K562 (cell line): Measurements from ENCODE around the gene PAFAH1B1. TPM values are rescaled to one million over a fixed set of nuclear protein-coding genes. Genes with fewer than 3 reads are reported as not detected.

Source experiments
- CTCF ChIP-seq, 3 experiments: IDR thresholded peaks in 2 of 3; conservative IDR thresholded peaks in 1 of 3; 2 replicates each; pipeline ENCODE4 v1.5.1; 2011 to 2012; ENCODE audit warnings: low read length in 3 of 3, mild to moderate bottlenecking in 3 of 3, control low read depth in 2 of 3, improper control_type of control experiment in 1 of 3, inconsistent platforms in 1 of 3, low read depth in 1 of 3, mixed read lengths in 1 of 3, moderate library complexity in 1 of 3; ENCODE audit not compliant: insufficient read depth in 2 of 3
- DACH1 ChIP-seq: fragments of 450-650 bp; IDR thresholded peaks from 2 replicates; pipeline ENCODE4 v1.6.1; 2018; ENCODE audit not compliant: partially characterized antibody
- ILF3 ChIP-seq: fragments of 450-650 bp; IDR thresholded peaks from 2 replicates; pipeline ENCODE4 v1.6.1; 2018; ENCODE audit warnings: antibody characterized with exemption, mild to moderate bottlenecking, moderate library complexity, borderline replicate concordance
- KDM2B ChIP-seq: fragments of 250-450 bp; sonication (Bioruptor Pico); IDR thresholded peaks from 2 replicates; pipeline ENCODE4 v1.8.0; 2021; ENCODE audit warnings: mild to moderate bottlenecking, moderate library complexity
- OTX1 ChIP-seq: fragments of 450-650 bp; formaldehyde crosslinking; IDR thresholded peaks from 2 replicates; pipeline ENCODE4 v1.4.0; 2022; ENCODE audit warnings: mild to moderate bottlenecking
- SIN3B ChIP-seq: fragments of 450-650 bp; IDR thresholded peaks from 2 replicates; pipeline ENCODE4 v1.6.1; 2017; ENCODE audit warnings: low read depth, mild to moderate bottlenecking, moderate library complexity
- ZBTB26 ChIP-seq: fragments of 450-650 bp; formaldehyde crosslinking; IDR thresholded peaks from 2 replicates; pipeline ENCODE4 v1.4.0; 2022; ENCODE audit warnings: missing genetic modification characterization
- polyA plus RNA-seq, 8 experiments: library from polyadenylated mRNA; depleted of rRNA in 4 of 8; stranded (reverse) in 5 of 8; unstranded in 3 of 8; fragments of >200 nt; fragmentation: Nextera tagmentation in 2 of 8; fragmentation: Illumina TruSeq in 1 of 8; extraction: Ambion mirVana in 2 of 8; extraction: Trizol in 1 of 8; gene quantifications; 2 replicates each; pipeline versions ENCODE4 v1.2.1 to v1.2.3, GENCODE V29; 2011 to 2014; ENCODE audit warnings: inconsistent platforms in 1 of 8, missing spikeins in 1 of 8
- total RNA-seq, 7 experiments: library from RNA; depleted of rRNA in 6 of 7; stranded (reverse); fragments of >200 nt in 6 of 7; fragmentation: Illumina TruSeq in 2 of 7; extraction: Trizol in 2 of 7; gene quantifications; 2 replicates each; pipeline versions ENCODE4 v1.2.1 to v1.2.3, GENCODE V29; 2011 to 2021; ENCODE audit warnings: low replicate concordance in 1 of 7
- TF ChIP-seq, protein P1 (sequence below): fragments of 250-450 bp; sonication (Bioruptor Pico); IDR thresholded peaks from 2 replicates; pipeline ENCODE4 v1.8.0; 2022; ENCODE audit warnings: moderate library complexity, mild to moderate bottlenecking, inconsistent platforms
- TF ChIP-seq, protein P2 (sequence below): sonication (generic); formaldehyde crosslinking; IDR thresholded peaks from 2 replicates; pipeline ENCODE4 v1.8.1; 2023; ENCODE audit warnings: mild to moderate bottlenecking, missing genetic modification reagents
- TF ChIP-seq, protein P3 (sequence below), 2 experiments: fragments of 450-650 bp in 1 of 2; sonication (generic) in 1 of 2; formaldehyde crosslinking in 1 of 2; IDR thresholded peaks in 1 of 2; conservative IDR thresholded peaks in 1 of 2; 2 replicates each; pipeline versions ENCODE4 v1.6.1 to v1.8.1; 2016 to 2023; ENCODE audit warnings: mild to moderate bottlenecking in 2 of 2, moderate library complexity in 2 of 2, inconsistent platforms in 1 of 2, missing genetic modification reagents in 1 of 2
- TF ChIP-seq, protein P4 (sequence below): fragments of 200-800 bp; sonication (Bioruptor generic); IDR thresholded peaks from 2 replicates; pipeline ENCODE4 v1.6.1; 2016; ENCODE audit warnings: missing genetic modification characterization, missing compliant biosample characterization

The PAFAH1B1 gene
- total and polyA plus RNA-seq, 9 of the 15 experiments (the other 6 are each of a cell fraction or from before 2014, with no cell fraction given): 23.3 to 66.4 (median 40.2) TPM

- TF ChIP-seq, protein P1, sequence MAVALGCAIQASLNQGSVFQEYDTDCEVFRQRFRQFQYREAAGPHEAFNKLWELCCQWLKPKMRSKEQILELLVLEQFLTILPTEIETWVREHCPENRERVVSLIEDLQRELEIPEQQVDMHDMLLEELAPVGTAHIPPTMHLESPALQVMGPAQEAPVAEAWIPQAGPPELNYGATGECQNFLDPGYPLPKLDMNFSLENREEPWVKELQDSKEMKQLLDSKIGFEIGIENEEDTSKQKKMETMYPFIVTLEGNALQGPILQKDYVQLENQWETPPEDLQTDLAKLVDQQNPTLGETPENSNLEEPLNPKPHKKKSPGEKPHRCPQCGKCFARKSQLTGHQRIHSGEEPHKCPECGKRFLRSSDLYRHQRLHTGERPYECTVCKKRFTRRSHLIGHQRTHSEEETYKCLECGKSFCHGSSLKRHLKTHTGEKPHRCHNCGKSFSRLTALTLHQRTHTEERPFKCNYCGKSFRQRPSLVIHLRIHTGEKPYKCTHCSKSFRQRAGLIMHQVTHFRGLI (CRISPR knock-in tag): no peak
- TF ChIP-seq, protein P2, sequence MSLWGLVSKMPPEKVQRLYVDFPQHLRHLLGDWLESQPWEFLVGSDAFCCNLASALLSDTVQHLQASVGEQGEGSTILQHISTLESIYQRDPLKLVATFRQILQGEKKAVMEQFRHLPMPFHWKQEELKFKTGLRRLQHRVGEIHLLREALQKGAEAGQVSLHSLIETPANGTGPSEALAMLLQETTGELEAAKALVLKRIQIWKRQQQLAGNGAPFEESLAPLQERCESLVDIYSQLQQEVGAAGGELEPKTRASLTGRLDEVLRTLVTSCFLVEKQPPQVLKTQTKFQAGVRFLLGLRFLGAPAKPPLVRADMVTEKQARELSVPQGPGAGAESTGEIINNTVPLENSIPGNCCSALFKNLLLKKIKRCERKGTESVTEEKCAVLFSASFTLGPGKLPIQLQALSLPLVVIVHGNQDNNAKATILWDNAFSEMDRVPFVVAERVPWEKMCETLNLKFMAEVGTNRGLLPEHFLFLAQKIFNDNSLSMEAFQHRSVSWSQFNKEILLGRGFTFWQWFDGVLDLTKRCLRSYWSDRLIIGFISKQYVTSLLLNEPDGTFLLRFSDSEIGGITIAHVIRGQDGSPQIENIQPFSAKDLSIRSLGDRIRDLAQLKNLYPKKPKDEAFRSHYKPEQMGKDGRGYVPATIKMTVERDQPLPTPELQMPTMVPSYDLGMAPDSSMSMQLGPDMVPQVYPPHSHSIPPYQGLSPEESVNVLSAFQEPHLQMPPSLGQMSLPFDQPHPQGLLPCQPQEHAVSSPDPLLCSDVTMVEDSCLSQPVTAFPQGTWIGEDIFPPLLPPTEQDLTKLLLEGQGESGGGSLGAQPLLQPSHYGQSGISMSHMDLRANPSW (CRISPR knock-in tag): no peak
- TF ChIP-seq OTX1 (CRISPR knock-in tag): no peak
- TF ChIP-seq CTCF (IDR thresholded peaks at IDR 0.05 in 2 of 3, conservative IDR thresholded peaks at IDR 0.05 in 1 of 3; ENCODE audit: insufficient read depth in 2 of 3, low read depth in 1 of 3, low read length in 3 of 3): 0 out of 6 replicates have a peak, but pooled peaks of 1 of the 3 experiments have one; percentile 4
- TF ChIP-seq, protein P3, sequence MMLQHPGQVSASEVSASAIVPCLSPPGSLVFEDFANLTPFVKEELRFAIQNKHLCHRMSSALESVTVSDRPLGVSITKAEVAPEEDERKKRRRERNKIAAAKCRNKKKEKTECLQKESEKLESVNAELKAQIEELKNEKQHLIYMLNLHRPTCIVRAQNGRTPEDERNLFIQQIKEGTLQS (IDR thresholded peaks at IDR 0.05): peak; percentile 35; the same call in 1 of the 2 replicates
- TF ChIP-seq, protein P3 (CRISPR knock-in tag; conservative IDR thresholded peaks at IDR 0.05): no peak
- TF ChIP-seq ILF3: no peak
- no peak for TF ChIP-seq KDM2B
- no peak for TF ChIP-seq DACH1
- TF ChIP-seq SIN3B: 0 out of 2 replicates have a peak, but pooled peaks have one; percentile 30
- TF ChIP-seq ZBTB26 (CRISPR knock-in tag): no peak
- TF ChIP-seq, protein P4, sequence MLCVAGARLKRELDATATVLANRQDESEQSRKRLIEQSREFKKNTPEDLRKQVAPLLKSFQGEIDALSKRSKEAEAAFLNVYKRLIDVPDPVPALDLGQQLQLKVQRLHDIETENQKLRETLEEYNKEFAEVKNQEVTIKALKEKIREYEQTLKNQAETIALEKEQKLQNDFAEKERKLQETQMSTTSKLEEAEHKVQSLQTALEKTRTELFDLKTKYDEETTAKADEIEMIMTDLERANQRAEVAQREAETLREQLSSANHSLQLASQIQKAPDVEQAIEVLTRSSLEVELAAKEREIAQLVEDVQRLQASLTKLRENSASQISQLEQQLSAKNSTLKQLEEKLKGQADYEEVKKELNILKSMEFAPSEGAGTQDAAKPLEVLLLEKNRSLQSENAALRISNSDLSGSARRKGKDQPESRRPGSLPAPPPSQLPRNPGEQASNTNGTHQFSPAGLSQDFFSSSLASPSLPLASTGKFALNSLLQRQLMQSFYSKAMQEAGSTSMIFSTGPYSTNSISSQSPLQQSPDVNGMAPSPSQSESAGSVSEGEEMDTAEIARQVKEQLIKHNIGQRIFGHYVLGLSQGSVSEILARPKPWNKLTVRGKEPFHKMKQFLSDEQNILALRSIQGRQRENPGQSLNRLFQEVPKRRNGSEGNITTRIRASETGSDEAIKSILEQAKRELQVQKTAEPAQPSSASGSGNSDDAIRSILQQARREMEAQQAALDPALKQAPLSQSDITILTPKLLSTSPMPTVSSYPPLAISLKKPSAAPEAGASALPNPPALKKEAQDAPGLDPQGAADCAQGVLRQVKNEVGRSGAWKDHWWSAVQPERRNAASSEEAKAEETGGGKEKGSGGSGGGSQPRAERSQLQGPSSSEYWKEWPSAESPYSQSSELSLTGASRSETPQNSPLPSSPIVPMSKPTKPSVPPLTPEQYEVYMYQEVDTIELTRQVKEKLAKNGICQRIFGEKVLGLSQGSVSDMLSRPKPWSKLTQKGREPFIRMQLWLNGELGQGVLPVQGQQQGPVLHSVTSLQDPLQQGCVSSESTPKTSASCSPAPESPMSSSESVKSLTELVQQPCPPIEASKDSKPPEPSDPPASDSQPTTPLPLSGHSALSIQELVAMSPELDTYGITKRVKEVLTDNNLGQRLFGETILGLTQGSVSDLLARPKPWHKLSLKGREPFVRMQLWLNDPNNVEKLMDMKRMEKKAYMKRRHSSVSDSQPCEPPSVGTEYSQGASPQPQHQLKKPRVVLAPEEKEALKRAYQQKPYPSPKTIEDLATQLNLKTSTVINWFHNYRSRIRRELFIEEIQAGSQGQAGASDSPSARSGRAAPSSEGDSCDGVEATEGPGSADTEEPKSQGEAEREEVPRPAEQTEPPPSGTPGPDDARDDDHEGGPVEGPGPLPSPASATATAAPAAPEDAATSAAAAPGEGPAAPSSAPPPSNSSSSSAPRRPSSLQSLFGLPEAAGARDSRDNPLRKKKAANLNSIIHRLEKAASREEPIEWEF (CRISPR knock-in tag): no peak
These were observed at the start of gene PAFAH1B1 (continued) for GRCh38 chr17:2592971-2593820.
